GM12864 (cell line): Measurements from ENCODE around the gene NLGN4Y.

Source experiments
- DNase-seq: peaks from one replicate; pipeline ENCODE4 v3.0.0-alpha.2; 2011; ENCODE audit warnings: low read depth
- H3K4me3 ChIP-seq: 2 replicates; pipeline ENCODE4 v1.5.1; 2011; ENCODE audit warnings: mild to moderate bottlenecking, low read depth, low read length, control low read depth
- TF ChIP-seq, protein P1 (sequence below): IDR thresholded peaks from 2 replicates; pipeline ENCODE4 v1.5.1; 2011; ENCODE audit warnings: low read depth, mild to moderate bottlenecking, moderate library complexity, low read length, control low read depth, inconsistent platforms; ENCODE audit errors: missing control alignments

Gene NLGN4Y

DNA sequence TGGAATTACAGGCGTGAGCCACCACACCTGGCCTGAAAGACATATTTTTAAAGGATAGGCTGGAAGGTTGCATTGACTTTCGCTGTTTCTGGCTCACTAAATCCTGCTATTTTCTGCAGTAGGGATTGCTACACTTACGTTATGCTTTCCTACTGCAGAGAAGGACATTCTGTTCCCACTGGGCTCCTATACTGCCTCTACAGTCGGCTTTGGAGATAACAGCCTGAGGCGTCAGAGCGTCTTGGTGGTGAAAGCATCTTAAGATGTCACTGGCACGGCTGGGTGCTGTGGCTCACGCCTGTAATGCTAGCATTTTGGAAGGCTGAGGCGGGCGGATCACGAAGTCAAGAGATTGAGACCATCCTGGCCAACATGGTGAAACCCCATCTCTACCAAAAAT, 77.0 kb downstream of the NLGN4Y start:
- TF ChIP-seq, protein P1, sequence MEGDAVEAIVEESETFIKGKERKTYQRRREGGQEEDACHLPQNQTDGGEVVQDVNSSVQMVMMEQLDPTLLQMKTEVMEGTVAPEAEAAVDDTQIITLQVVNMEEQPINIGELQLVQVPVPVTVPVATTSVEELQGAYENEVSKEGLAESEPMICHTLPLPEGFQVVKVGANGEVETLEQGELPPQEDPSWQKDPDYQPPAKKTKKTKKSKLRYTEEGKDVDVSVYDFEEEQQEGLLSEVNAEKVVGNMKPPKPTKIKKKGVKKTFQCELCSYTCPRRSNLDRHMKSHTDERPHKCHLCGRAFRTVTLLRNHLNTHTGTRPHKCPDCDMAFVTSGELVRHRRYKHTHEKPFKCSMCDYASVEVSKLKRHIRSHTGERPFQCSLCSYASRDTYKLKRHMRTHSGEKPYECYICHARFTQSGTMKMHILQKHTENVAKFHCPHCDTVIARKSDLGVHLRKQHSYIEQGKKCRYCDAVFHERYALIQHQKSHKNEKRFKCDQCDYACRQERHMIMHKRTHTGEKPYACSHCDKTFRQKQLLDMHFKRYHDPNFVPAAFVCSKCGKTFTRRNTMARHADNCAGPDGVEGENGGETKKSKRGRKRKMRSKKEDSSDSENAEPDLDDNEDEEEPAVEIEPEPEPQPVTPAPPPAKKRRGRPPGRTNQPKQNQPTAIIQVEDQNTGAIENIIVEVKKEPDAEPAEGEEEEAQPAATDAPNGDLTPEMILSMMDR: no peak
- H3K4me3 ChIP-seq: no peak overlapping the region
- no peak for DNase-seq

DNA sequence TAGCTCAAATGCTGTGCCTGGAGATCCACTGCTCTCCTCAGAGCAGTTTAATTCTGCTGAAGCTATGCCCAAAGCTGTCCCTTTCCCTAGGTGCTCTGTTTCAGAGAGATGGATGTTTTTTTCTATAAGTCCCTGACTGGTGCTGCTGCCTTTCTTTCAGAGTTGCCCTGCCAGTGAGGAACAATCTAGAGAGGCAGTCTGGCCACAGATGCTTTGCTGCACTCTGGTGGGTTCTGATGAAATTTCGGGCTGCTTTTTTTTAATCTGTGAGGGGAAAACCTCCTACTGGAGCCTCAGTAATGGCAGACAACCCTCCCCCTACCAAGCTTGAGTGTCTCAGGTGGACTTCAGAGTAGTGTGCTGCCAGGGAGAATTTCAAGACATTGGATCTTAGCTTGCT, 93.3 kb downstream of the NLGN4Y start:
- DNase-seq: no peak
- TF ChIP-seq, protein P1: no peak
- no peak overlapping the region for H3K4me3 ChIP-seq

DNA sequence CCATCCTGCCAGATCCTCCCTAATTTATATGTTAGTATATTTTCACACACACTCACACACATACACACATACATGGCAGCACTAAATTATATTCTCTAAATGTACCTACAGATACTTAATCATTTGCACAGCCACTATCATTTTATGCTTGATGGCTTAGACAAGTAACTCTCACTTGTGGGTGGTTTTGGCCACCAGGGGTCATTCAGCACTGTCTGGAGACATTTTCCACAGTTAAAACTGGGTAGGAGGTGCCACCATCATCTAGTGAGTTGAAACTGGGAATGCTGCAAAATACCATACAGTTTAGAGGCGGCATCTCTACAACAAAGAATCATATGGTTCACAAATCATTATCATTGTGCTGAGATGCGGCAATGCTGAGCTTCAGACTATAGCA, 94.2 kb downstream of the NLGN4Y start:
- no peak overlapping the region for H3K4me3 ChIP-seq
- DNase-seq: no peak
- TF ChIP-seq, protein P1: no peak

DNA sequence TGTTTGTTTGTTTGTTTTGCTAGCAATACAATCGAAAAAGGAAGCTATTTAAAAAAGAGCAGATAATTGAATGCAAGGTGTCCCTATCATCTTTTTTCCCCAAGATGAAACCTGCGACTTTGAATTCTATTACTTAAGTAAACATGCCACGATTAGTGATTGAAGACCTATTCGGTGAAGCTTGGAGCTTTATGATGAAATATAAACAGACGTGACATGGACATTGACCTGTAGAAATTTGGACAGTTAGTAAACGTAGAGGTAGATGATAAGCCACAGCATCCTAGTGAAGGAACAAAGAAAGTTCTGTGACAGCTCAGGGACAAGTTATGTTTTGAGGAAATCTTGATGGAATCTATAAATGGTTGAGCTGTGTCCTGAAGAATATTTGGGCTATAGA, 103.9 kb downstream of the NLGN4Y start:
- TF ChIP-seq, protein P1: no peak
- DNase-seq: no peak
- no peak overlapping the region for H3K4me3 ChIP-seq

DNA sequence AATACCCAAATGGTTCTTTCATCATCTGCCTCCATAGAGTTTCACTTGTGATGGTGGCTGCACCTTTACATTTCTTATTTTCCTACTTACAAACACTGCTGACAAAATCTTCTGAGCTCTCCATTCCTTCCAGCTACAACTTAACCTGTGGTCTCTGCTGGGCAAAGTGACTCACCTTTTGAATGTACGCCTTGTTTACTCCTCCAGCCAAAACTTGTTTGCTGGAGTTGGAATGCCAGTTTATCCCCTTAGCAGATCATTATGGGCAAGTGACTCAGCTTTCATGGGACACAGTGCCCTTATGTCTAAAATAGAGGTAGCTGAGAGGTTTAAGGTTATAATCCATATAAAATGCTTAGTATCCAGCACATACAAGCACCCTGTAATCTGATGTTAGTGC, 107.3 kb downstream of the NLGN4Y start:
- H3K4me3 ChIP-seq: no peak overlapping the region
- TF ChIP-seq, protein P1: no peak
- DNase-seq: no peak

DNA sequence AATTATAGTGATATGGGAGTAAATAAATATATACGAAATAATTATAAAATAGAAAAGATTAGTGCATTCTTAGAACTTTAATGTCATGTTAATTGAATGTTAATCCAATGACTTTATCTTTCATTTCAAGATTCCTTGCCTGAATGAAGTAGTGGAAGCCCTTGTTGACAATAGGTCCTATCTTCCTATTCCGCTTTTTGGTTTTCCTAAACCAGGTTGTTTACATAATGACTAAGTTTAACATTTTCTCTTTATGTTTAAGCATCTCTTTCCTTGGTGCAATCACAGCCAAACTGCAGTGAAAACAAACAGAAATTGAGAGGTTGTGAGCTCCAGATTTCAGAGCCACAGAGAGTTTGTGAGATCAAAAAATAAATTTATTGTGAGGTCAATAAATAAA, 109.4 kb downstream of the NLGN4Y start:
- TF ChIP-seq, protein P1: no peak
- DNase-seq: no peak
- no peak overlapping the region for H3K4me3 ChIP-seq

DNA sequence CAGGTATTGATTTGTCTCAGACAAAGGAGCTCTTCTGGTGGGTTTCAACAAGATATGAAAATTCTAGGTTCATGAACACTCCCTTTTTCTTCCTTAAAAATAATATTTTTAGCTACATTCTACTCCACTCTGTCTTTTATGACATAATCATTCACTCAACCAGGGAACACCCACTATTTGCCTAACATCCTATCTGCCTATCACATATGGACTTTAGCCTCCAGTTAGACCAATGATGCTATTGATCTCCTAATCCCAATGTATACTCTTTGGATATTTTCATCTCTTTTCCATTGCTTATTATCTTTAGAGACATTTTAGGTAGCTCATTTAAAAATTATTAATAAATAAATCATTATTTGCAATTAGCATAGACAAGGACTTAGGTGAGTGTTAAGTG, 110.6 kb downstream of the NLGN4Y start:
- H3K4me3 ChIP-seq: no peak overlapping the region
- DNase-seq: no peak
- TF ChIP-seq, protein P1: no peak
